ENCODE measurements around the gene SMARCB1.

The SMARCB1 gene

DNA sequence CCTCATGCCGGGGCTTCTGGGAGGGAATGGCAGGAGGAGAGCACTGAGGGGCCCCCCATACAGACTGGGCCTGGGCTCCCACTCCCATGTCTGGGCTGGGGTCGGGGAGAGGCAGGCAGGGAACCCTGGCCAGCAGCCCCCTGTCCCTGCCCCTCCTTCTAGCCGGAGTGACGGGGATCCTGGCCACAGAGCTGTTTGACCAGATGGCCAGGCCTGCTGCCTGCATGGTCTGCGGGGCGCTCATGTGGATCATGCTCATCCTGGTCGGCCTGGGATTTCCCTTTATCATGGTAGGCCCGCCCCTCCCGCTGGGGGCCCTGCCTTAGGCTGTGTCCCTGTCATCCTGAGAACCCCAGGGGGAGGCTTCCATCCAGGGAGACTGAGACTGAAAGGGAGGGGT, 97.4 kb downstream of the SMARCB1 start:
- DNase-seq (ENCODE audit: low read depth) = no peak

Data from CMK (cell line).